Uterus (tissue), 4 donors: ENCODE results near the gene ETV4. TPM values are rescaled to one million over a fixed set of nuclear protein-coding genes. Genes with fewer than 3 reads are reported as not detected.

Source experiments
- DNase-seq, 2 donors: peaks; one replicate each; pipeline ENCODE4 v3.0.0-alpha.2; 2019 to 2020
- H3K27ac ChIP-seq, 2 donors: fragments of 200-600 bp; sonication (generic); 1 replicate in 1 of 2; 2 replicates in 1 of 2; pipeline ENCODE4 v1.5.1; 2016 to 2018
- H3K27me3 ChIP-seq, 2 donors: fragments of 200-600 bp; sonication (generic); one replicate each; pipeline ENCODE4 v1.5.1; 2018 to 2019; ENCODE audit warnings: control low read depth in 1 of 2
- H3K36me3 ChIP-seq, 2 donors: fragments of 200-600 bp; sonication (generic); one replicate each; pipeline ENCODE4 v1.5.1; 2019; ENCODE audit warnings: control low read depth in 1 of 2
- H3K4me1 ChIP-seq, 2 donors: fragments of 200-600 bp; sonication (generic); one replicate each; pipeline ENCODE4 v1.5.1; 2018 to 2019; ENCODE audit warnings: control low read depth in 1 of 2
- H3K4me3 ChIP-seq, 2 donors: fragments of 200-600 bp; sonication (generic); 1 replicate in 1 of 2; 2 replicates in 1 of 2; pipeline ENCODE4 v1.5.1; 2018 to 2019; ENCODE audit warnings: mild to moderate bottlenecking in 1 of 2
- H3K9me3 ChIP-seq, 2 donors: fragments of 200-600 bp; sonication (generic); one replicate each; pipeline ENCODE4 v1.5.1; 2019; ENCODE audit warnings: control low read depth in 1 of 2
- POLR2A ChIP-seq, 2 donors: fragments of 450-650 bp; IDR thresholded peaks; one replicate each; pipeline ENCODE4 v1.6.1; 2016; ENCODE audit warnings: antibody characterized with exemption in 2 of 2, mild to moderate bottlenecking in 1 of 2, moderate library complexity in 1 of 2
- intact Hi-C: fragments of 100-400 bp; cut with DNase I; formaldehyde crosslinking; loops from one replicate; pipeline ENCODE4 v1.15.1; 2023; ENCODE audit warnings: low total_unique reads
- total RNA-seq, 4 donors: library from RNA; depleted of rRNA in 3 of 4; stranded (reverse); fragments of >200 nt in 3 of 4; gene quantifications; one replicate each; pipeline versions ENCODE4 v1.1.0 to v1.2.4, GENCODE V29; 2014 to 2023
- TF ChIP-seq, protein P1 (sequence below), 4 experiments: fragments of 200-600 bp in 2 of 4; fragments of 450-650 bp in 2 of 4; sonication (generic) in 2 of 4; IDR thresholded peaks; one replicate each; pipeline ENCODE4 v1.5.1; 2016 to 2019; ENCODE audit warnings: antibody characterized with exemption in 4 of 4, mild to moderate bottlenecking in 2 of 4, moderate library complexity in 1 of 4
- donor health status: DM: yes; HTN: yes; CAD: no.

Gene ETV4
- total RNA-seq, 4 donors from 2014 or later = 0.51 to 2.8 (median 2.1) TPM; not detected in 1

DNA sequence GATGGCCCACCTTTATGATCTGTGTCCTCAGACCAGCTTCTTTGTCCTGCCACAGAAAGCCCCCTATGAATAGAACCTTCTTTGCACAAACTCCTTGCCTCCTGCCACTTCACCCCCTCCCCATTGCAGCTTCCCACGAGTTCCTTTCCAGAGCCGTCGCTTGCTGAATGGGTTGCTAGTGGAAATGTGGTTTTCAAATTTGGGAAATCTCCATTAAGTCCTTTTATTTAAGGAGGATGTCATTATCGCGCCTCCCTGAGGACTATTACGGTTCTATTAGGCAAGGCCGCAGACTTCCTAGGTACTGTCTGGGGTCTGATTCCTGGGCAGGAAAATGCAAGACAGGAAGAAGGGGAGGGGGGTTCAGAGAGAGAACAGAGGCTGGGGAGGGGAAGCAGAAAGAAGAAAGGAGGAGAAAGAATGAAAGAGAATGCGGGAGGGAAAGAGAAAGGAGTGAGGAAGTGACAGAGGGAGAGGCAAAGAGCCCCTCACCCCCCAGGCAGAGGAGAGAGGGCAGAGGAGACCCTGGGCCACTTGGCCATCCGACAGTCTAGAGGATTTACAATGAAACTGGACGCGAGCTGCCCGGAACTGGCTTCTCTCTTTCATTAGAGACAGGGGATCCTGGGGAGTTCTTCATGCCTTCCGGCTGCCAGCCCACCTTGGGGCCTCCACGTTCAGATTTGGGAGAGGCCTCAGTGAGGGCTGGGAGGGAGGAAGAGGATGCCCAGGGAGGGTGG is 31.7 kb upstream of the ETV4 start:
- TF ChIP-seq, protein P1, sequence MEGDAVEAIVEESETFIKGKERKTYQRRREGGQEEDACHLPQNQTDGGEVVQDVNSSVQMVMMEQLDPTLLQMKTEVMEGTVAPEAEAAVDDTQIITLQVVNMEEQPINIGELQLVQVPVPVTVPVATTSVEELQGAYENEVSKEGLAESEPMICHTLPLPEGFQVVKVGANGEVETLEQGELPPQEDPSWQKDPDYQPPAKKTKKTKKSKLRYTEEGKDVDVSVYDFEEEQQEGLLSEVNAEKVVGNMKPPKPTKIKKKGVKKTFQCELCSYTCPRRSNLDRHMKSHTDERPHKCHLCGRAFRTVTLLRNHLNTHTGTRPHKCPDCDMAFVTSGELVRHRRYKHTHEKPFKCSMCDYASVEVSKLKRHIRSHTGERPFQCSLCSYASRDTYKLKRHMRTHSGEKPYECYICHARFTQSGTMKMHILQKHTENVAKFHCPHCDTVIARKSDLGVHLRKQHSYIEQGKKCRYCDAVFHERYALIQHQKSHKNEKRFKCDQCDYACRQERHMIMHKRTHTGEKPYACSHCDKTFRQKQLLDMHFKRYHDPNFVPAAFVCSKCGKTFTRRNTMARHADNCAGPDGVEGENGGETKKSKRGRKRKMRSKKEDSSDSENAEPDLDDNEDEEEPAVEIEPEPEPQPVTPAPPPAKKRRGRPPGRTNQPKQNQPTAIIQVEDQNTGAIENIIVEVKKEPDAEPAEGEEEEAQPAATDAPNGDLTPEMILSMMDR (IDR thresholded peaks at IDR 0.05) = no peak
- no peak for TF ChIP-seq POLR2A (IDR thresholded peaks at IDR 0.05)
- H3K27me3 ChIP-seq = no peaks in the 10 kb centered on the region
- H3K4me1 ChIP-seq = peaks cover 0 to 4% of the 10 kb centered on the region in 2 donors
- no peak overlapping the region for H3K4me3 ChIP-seq
- intact Hi-C loops = loop anchor here (2.0 to 10.0 kb wide), 2 partner anchors 99 to 177 kb away; partner anchors contain the start of gene SOST
- H3K9me3 ChIP-seq = no peaks in the 10 kb centered on the region
- no peak overlapping the region for H3K27ac ChIP-seq
- DNase-seq = no peak
- H3K36me3 ChIP-seq = no peaks in the 10 kb centered on the region

DNA sequence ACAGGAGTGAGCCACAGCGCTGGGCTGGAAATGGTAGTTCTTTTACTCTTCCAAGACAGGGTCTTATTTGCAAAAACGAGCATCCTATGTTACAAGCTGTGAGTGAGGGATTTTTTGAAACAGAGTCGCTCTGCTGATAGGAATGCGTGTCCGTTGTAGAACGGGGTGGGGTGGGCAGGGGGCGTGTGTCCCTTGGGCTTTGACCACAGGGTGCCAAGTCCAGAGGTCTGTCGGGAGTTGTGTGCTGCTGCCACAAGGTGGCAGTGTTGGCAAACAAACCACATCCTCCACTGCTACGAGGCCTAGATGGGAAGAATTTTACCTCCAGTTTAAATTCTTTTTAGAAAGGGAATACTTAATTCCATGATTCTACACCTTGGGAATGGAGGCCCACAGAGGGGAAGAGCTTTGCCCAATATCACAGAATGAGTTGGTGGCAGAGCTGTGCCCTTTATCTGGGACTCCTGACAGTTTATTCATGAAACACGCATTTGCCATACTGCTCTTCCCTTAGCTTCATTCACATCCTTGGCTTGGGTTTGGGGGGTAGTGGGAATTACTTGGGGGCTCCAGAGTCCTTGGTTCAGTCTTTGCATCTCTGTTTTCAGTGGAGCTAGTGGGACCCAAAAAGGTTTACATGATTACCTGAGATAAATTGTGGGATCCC is 30.6 kb upstream of the ETV4 start:
- TF ChIP-seq, protein P1 (IDR thresholded peaks at IDR 0.05) = peak; percentile 93 to 95 (median 94)
- no peak for TF ChIP-seq POLR2A (IDR thresholded peaks at IDR 0.05)
- Histone ChIP-seq H3K4me3 (no peak overlapping the region), H3K4me1 (peaks cover 0 to 4% of the 10 kb centered on the region in 2 donors), H3K27ac (no peak overlapping the region), H3K36me3 (no peaks in the 10 kb centered on the region), H3K27me3 (no peaks in the 10 kb centered on the region), H3K9me3 (no peaks in the 10 kb centered on the region)
- intact Hi-C loops = loop anchor here (2.0 to 10.0 kb wide), 2 partner anchors 100 to 178 kb away; partner anchors contain the start of gene SOST
- peak; percentile 69 to 74 for DNase-seq

DNA sequence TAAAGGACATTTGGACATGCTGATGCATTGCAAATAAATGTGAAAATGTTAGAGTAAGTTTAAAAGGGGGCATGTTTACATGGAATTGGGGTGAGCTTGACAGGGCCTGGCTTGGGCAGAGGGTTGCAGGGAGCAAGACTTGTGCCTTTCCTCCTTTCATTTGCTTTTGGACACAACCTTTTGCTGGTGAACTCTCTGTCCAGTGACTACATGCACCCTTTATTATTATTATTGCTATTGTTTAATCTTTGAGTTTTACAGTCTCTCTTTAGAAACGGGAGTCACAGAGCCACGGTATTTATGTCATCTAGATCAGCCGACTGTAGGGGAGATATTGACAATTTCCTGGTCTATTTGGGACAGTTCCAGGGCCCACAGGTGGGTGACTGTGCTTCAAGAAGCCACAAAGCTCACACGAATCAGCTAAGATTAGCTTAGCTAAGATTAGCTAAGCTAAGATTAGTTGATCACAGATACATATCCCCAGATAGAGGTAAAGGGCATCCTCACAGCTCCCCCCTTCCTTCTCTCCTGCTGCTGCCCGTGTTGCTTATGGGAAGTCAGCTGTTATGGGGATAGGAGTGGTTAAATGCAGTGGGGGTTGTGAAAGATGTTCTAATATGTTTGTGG is 28.9 kb upstream of the ETV4 start:
- intact Hi-C loops = loop anchor here (10.0 kb wide), 1 partner anchor 180 kb away; the partner anchor contains the start of gene SOST

DNA sequence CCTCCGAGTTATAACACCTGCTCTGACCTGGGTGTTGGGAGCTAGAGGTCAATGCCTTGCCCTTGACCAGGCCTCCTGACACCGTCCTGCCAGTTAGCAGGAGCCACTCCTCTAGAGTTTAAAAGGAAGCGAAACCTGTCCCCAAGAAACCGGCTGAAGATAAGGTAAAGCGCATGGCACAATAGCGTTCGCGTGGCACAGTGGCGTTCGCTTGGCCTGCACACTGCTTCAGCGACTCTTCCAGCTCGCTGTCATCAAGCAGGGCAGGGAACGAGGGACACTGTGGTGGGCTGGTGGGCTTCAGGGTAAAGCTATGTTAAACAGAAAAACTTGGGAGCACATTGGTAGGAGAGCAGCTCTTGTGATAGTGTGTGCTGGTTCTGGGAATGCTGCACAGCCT is 28.2 kb upstream of the ETV4 start:
- intact Hi-C loops = loop anchor here (10.0 kb wide), 1 partner anchor 180 kb away; the partner anchor contains the start of gene SOST
- Histone ChIP-seq H3K36me3 (no peaks in the 10 kb centered on the region), H3K27me3 (no peaks in the 10 kb centered on the region), H3K4me3 (no peak overlapping the region), H3K9me3 (no peaks in the 10 kb centered on the region), H3K27ac (no peak overlapping the region), H3K4me1 (peaks cover 0 to 4% of the 10 kb centered on the region in 2 donors)
- TF ChIP-seq POLR2A (IDR thresholded peaks at IDR 0.05) = no peak
- DNase-seq = no peak

More for the DNA sequence above, 28.9 kb upstream of the ETV4 start:
- H3K36me3 ChIP-seq = no peaks in the 10 kb centered on the region
- TF ChIP-seq, protein P1 (IDR thresholded peaks at IDR 0.05) = no peak
- no peak for TF ChIP-seq POLR2A (IDR thresholded peaks at IDR 0.05)
- H3K27me3 ChIP-seq = no peaks in the 10 kb centered on the region
- H3K4me1 ChIP-seq = peaks cover 0 to 4% of the 10 kb centered on the region in 2 donors
- H3K27ac ChIP-seq = no peak overlapping the region
- H3K4me3 ChIP-seq = no peak overlapping the region
- DNase-seq = no peak
- H3K9me3 ChIP-seq = no peaks in the 10 kb centered on the region

DNA sequence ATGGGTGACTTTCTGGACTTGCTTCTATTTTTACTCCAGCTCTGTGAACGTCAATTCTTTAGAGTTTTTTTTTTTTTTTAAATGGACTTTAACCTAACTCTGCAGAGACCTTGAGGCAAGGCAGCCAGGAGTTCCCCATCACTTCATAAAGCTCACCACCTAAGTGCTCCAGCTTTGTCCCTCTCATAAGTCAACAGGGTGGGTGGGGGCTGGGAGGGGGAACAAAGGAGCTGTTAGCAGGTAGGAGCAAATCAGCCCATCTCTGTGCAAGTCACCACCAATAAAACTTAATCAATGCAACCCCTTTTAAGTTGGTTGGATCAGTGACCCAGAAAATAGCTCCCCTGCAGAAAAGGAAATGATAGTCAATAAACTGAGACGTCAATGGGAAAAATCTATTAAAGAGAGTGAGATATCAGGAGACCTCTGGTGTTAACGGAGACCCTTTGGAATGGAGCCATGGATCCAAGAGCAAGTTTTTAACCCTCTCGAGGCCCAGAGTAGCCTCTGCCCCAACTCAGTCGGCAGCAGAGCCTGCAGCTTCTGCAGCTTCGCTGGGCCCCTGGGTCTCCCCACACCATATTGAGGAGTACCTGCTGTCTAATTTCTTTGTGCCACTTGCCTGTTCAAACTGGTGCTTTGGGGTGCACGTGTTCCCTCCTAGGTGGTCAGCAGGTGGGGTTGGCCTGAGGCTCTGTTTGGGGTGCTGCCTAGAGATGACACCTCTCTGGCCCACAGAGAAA is 27.6 kb upstream of the ETV4 start:
- no peak for TF ChIP-seq POLR2A (IDR thresholded peaks at IDR 0.05)
- TF ChIP-seq, protein P1 (IDR thresholded peaks at IDR 0.05) = no peak
- Histone ChIP-seq H3K36me3 (no peaks in the 10 kb centered on the region), H3K4me1 (peaks cover 0 to 1% of the 10 kb centered on the region in 2 donors), H3K9me3 (no peaks in the 10 kb centered on the region), H3K4me3 (no peak overlapping the region), H3K27ac (no peak overlapping the region), H3K27me3 (no peaks in the 10 kb centered on the region)
- DNase-seq = no peak
- intact Hi-C loops = loop anchor here (10.0 kb wide), 1 partner anchor 181 kb away; the partner anchor contains the start of gene SOST
